ENCODE results near the gene ESYT2. TPM values are rescaled to one million over a fixed set of nuclear protein-coding genes. Genes with fewer than 3 reads are reported as not detected.
"Not testable (repeated sequence)": the region's sequence is repeated elsewhere in the genome, so short reads cannot be mapped to it uniquely, and the experiment has no call there.

ESYT2 gene
- total RNA-seq, 1 experiment from 2014 or later: 59.4 TPM

- intact Hi-C loops (cut with micrococcal nuclease; ENCODE audit: unreplicated experiment): loop anchor here (2.0 to 10.0 kb wide), 2 partner anchors 45 to 159 kb away; partner anchors contain the start of gene NCAPG2
- H3K9me3 ChIP-seq: no peaks in the 10 kb centered on the region; the same call in 1 of the 2 replicates
- H3K4me3 ChIP-seq (ENCODE audit: low read depth, low read length): peak overlapping the region; percentile 57
- H3K4me1 ChIP-seq: peaks cover 14% of the 10 kb centered on the region
- no peak for TF ChIP-seq CTCF (IDR thresholded peaks at IDR 0.05; ENCODE audit: insufficient read depth in 1 of 2, low read depth in 1 of 2, low read length in 1 of 2, severe bottlenecking in 1 of 2, unreplicated experiment in 1 of 2)
- H3K27ac Mint-ChIP-seq (ENCODE audit: unreplicated experiment): peak overlapping the region; percentile 95
- H3K4me1 Mint-ChIP-seq (ENCODE audit: low read depth, unreplicated experiment): peaks cover 17% of the 10 kb centered on the region
- ChIA-PET CTCF (interaction anchor here (0.6 to 2.0 kb wide), 6 partner anchors 34 to 1489 kb away, joined by 3 to 7 read pairs (median 4); no protein-coding TSS in a partner anchor), POLR2A (interaction anchor here (0.6 to 1.7 kb wide), 8 partner anchors 20 to 172 kb away, joined by 3 to 7 read pairs (median 4); partner anchors contain the start of gene NCAPG2)
- peak; percentile 41 to 78 for DNase-seq
- no peaks in the 10 kb centered on the region for H3K27me3 ChIP-seq (replicated peaks; ENCODE audit: control insufficient read depth, insufficient read depth, low read length)
- H3K9me3 Mint-ChIP-seq (ENCODE audit: unreplicated experiment): no peaks in the 10 kb centered on the region
- peaks cover 18% of the 10 kb centered on the region for H3K36me3 Mint-ChIP-seq (ENCODE audit: insufficient read depth, unreplicated experiment)
- no peaks in the 10 kb centered on the region for H3K27me3 Mint-ChIP-seq (ENCODE audit: insufficient read depth, unreplicated experiment)
- no peaks in the 10 kb centered on the region; the same call in 1 of the 2 replicates for H3K36me3 ChIP-seq (ENCODE audit: control insufficient read depth, insufficient read depth, low read length)
- peak overlapping the region; percentile 89 for H3K4me3 Mint-ChIP-seq (ENCODE audit: unreplicated experiment)
- BruUV-seq (replicated peaks): TSS peak; percentile 43
Measured at GRCh38 chr7:158863611-158864506, 34.5 kb upstream of the ESYT2 start.

GRCh38 chr7:158862985-158863610 is 33.8 kb upstream of the ESYT2 start:
- CTCF ChIA-PET: interaction anchor here (0.6 to 2.0 kb wide), 5 partner anchors 10 to 114 kb away, joined by 4 to 7 read pairs (median 5); no protein-coding TSS in a partner anchor
- not testable (repeated sequence) for H3K27me3 Mint-ChIP-seq (ENCODE audit: insufficient read depth, unreplicated experiment); H3K27me3 ChIP-seq (replicated peaks; ENCODE audit: control insufficient read depth, insufficient read depth, low read length); H3K9me3 Mint-ChIP-seq (ENCODE audit: unreplicated experiment); BruUV-seq (replicated peaks); H3K36me3 ChIP-seq (ENCODE audit: control insufficient read depth, insufficient read depth, low read length); H3K9me3 ChIP-seq
- H3K4me1 ChIP-seq: peaks cover 17% of the 10 kb centered on the region
- H3K27ac Mint-ChIP-seq (ENCODE audit: unreplicated experiment): peak overlapping the region; percentile 95
- POLR2A ChIA-PET: interaction anchor here (0.6 to 1.7 kb wide), 6 partner anchors 21 to 171 kb away, joined by 3 to 7 read pairs (median 6); partner anchors contain the start of gene NCAPG2
- peak overlapping the region; percentile 89 for H3K4me3 Mint-ChIP-seq (ENCODE audit: unreplicated experiment)
- peak; percentile 68 to 84 for DNase-seq
- peaks cover 20% of the 10 kb centered on the region for H3K4me1 Mint-ChIP-seq (ENCODE audit: low read depth, unreplicated experiment)
- peak overlapping the region; percentile 57 for H3K4me3 ChIP-seq (ENCODE audit: low read depth, low read length)
- intact Hi-C loops (cut with micrococcal nuclease; ENCODE audit: unreplicated experiment): loop anchor here (10.0 kb wide), 1 partner anchor 158 kb away; the partner anchor contains the start of gene NCAPG2
- peaks cover 20% of the 10 kb centered on the region for H3K36me3 Mint-ChIP-seq (ENCODE audit: insufficient read depth, unreplicated experiment)

- intact Hi-C loops (cut with micrococcal nuclease; ENCODE audit: unreplicated experiment): loop anchor here (10.0 kb wide), 1 partner anchor 157 kb away; the partner anchor contains the start of gene NCAPG2
- ChIA-PET CTCF (interaction anchor here (0.6 kb wide), 1 partner anchor 9 kb away, joined by 5 read pairs; no protein-coding TSS in a partner anchor), POLR2A (no interaction called here)
- H3K36me3 ChIP-seq (ENCODE audit: control insufficient read depth, insufficient read depth, low read length): no peaks in the 10 kb centered on the region
- Mint-ChIP-seq H3K4me3 (ENCODE audit: unreplicated experiment) (peak overlapping the region; percentile 47), H3K4me1 (ENCODE audit: low read depth, unreplicated experiment) (peaks cover 24% of the 10 kb centered on the region), H3K27ac (ENCODE audit: unreplicated experiment) (no peak overlapping the region), H3K36me3 (ENCODE audit: insufficient read depth, unreplicated experiment) (peaks cover 23% of the 10 kb centered on the region), H3K9me3 (ENCODE audit: unreplicated experiment) (no peaks in the 10 kb centered on the region), H3K27me3 (ENCODE audit: insufficient read depth, unreplicated experiment) (no peaks in the 10 kb centered on the region)
- peaks cover 19% of the 10 kb centered on the region for H3K4me1 ChIP-seq
- no peaks in the 10 kb centered on the region; the same call in 1 of the 2 replicates for H3K9me3 ChIP-seq
- H3K4me3 ChIP-seq (ENCODE audit: low read depth, low read length): no peak overlapping the region
- no peak for TF ChIP-seq CTCF (IDR thresholded peaks at IDR 0.05; ENCODE audit: insufficient read depth in 1 of 2, low read depth in 1 of 2, low read length in 1 of 2, severe bottlenecking in 1 of 2, unreplicated experiment in 1 of 2)
- no peak for DNase-seq
- BruUV-seq (replicated peaks): no TSS peak
- H3K27me3 ChIP-seq (replicated peaks; ENCODE audit: control insufficient read depth, insufficient read depth, low read length): no peaks in the 10 kb centered on the region
Measured at GRCh38 chr7:158861936-158862704, 32.8 kb upstream of the ESYT2 start.

All from Caco-2 (cell line).